ENCODE measurements around the gene PGBD5. TPM values are rescaled to one million over a fixed set of nuclear protein-coding genes. Genes with fewer than 3 reads are reported as not detected.

PGBD5 gene
- total RNA-seq, 3 donors from 2014 or later (not counting 1 experiment from before 2014, with no cell fraction given), result 0.02 to 0.90 TPM; not detected in 1

DNA sequence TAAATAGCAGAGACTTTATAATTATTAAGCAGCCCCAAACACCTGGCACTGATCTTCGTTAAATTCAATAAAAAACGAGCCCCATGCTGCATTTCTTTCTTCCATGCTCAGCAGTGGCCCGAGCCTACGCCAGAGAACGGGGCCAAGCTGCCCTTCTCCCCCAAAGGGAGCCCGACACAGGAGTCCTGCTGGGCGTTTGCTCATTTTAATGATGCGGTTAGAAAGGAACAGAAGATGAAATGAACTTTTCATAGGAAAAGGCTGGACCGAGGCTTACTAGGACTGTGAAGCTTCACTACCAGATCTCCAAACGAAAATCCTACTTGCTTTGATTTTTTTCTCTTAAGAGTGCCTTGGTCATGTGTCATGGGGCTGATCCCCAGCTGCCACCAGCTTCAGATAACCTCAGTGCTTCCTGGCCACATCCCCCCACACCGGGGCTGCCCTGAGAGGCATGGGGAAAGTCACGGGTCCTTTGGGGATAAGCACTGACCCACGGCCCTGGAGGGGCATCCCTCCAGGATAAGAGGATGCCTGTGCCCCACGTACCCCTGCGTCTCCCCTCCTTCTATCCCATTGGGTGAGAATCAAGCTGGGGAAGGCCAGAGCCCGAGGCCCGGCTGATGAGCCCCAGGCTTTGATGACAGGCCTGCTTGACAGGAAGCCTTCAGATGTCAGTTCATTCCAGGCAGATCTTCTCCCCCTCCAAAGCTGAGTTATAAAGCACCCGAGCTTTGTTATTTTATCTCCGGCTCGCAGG lies 34.2 kb downstream of the PGBD5 start:
- Histone ChIP-seq H3K36me3 (ENCODE audit: control insufficient read depth, insufficient read depth, low read length) (no peaks in the 10 kb centered on the region), H3K4me1 (ENCODE audit: control insufficient read depth, insufficient read depth, low read length) (no peaks in the 10 kb centered on the region), H3K4me3 (ENCODE audit: low read length) (no peak overlapping the region), H3K27ac (ENCODE audit: low read length) (no peak overlapping the region), H3K27me3 (ENCODE audit: control insufficient read depth, insufficient read depth, low read length) (no peaks in the 10 kb centered on the region), H3K9me3 (ENCODE audit: control insufficient read depth, insufficient read depth, low read length) (no peaks in the 10 kb centered on the region)
- Mint-ChIP-seq H3K27me3 (ENCODE audit: low read depth in 2 of 2) (no peaks in the 10 kb centered on the region), H3K4me3 (no peak overlapping the region), H3K27ac (no peak overlapping the region), H3K9me3 (no peaks in the 10 kb centered on the region), H3K36me3 (no peaks in the 10 kb centered on the region), H3K4me1 (no peaks in the 10 kb centered on the region)
- DNase-seq (no peak), ATAC-seq (peak in 1 of 3 donors; percentile 28)
- WGBS (ENCODE audit: insufficient coverage), result 45% methylated on average over 20 of the region's 20 CpGs
- TF ChIP-seq, protein P1, sequence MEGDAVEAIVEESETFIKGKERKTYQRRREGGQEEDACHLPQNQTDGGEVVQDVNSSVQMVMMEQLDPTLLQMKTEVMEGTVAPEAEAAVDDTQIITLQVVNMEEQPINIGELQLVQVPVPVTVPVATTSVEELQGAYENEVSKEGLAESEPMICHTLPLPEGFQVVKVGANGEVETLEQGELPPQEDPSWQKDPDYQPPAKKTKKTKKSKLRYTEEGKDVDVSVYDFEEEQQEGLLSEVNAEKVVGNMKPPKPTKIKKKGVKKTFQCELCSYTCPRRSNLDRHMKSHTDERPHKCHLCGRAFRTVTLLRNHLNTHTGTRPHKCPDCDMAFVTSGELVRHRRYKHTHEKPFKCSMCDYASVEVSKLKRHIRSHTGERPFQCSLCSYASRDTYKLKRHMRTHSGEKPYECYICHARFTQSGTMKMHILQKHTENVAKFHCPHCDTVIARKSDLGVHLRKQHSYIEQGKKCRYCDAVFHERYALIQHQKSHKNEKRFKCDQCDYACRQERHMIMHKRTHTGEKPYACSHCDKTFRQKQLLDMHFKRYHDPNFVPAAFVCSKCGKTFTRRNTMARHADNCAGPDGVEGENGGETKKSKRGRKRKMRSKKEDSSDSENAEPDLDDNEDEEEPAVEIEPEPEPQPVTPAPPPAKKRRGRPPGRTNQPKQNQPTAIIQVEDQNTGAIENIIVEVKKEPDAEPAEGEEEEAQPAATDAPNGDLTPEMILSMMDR (IDR thresholded peaks at IDR 0.05), result no peak
- intact Hi-C loops (cut with micrococcal nuclease), result no loop called here

DNA sequence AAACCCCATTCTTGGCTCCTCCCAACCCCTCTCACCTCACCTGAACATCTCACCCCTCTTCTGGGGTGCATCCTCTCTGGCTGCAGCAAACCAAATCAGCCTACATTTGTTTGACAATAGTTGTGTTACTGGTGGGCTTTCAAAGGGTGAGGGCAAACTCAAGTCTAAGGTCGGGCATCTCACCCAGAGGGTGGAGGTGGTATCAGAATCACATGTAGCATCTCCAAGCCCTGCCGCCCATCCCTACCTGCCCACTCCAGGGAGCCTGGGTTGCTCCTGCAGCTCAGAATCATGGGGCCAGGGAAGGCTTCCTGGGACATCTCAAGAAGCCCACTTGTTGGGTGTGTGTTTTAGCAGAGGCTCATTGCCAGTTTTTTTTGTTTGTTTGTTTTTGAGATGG lies 35.8 kb downstream of the PGBD5 start:
- Histone ChIP-seq H3K36me3 (ENCODE audit: control insufficient read depth, insufficient read depth, low read length) (no peaks in the 10 kb centered on the region), H3K27me3 (ENCODE audit: control insufficient read depth, insufficient read depth, low read length) (no peaks in the 10 kb centered on the region), H3K27ac (ENCODE audit: low read length) (no peak overlapping the region), H3K9me3 (ENCODE audit: control insufficient read depth, insufficient read depth, low read length) (no peaks in the 10 kb centered on the region), H3K4me1 (ENCODE audit: control insufficient read depth, insufficient read depth, low read length) (no peaks in the 10 kb centered on the region), H3K4me3 (ENCODE audit: low read length) (no peak overlapping the region)
- Mint-ChIP-seq H3K4me1 (no peaks in the 10 kb centered on the region), H3K9me3 (no peaks in the 10 kb centered on the region), H3K36me3 (no peaks in the 10 kb centered on the region), H3K27ac (no peak overlapping the region), H3K27me3 (ENCODE audit: low read depth in 2 of 2) (no peaks in the 10 kb centered on the region), H3K4me3 (no peak overlapping the region)
- DNase-seq (no peak), ATAC-seq (no peak)
- intact Hi-C loops (cut with micrococcal nuclease), result no loop called here
- 73% methylated on average over 2 of the region's 2 CpGs for WGBS (ENCODE audit: insufficient coverage)
- TF ChIP-seq, protein P1 (IDR thresholded peaks at IDR 0.05), result no peak

DNA sequence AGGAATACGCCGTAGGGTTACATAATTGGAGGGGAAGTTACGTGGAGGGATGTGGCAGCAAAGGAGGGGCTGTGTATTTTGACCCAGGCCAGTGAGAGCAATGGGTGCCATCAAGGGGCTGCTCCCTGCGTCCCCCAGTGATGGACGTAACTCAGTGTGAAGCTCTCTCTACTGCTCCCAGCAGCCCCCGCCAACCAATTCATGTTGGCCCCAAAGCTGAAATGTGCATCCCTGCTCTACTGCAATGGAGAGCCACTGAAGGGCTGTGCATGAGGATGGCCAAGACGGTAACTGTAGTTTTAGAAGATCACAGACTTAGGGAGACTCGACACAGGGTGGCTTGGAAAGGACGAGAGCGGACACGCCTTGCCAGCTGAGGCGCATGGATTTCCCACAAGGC lies 38.3 kb downstream of the PGBD5 start:
- Histone ChIP-seq H3K27me3 (ENCODE audit: control insufficient read depth, insufficient read depth, low read length) (no peaks in the 10 kb centered on the region), H3K27ac (ENCODE audit: low read length) (no peak overlapping the region), H3K4me1 (ENCODE audit: control insufficient read depth, insufficient read depth, low read length) (no peaks in the 10 kb centered on the region), H3K36me3 (ENCODE audit: control insufficient read depth, insufficient read depth, low read length) (no peaks in the 10 kb centered on the region), H3K4me3 (ENCODE audit: low read length) (no peak overlapping the region), H3K9me3 (ENCODE audit: control insufficient read depth, insufficient read depth, low read length) (no peaks in the 10 kb centered on the region)
- TF ChIP-seq, protein P1 (IDR thresholded peaks at IDR 0.05), result no peak
- Mint-ChIP-seq H3K27ac (no peak overlapping the region), H3K36me3 (no peaks in the 10 kb centered on the region), H3K4me1 (no peaks in the 10 kb centered on the region), H3K4me3 (no peak overlapping the region), H3K9me3 (no peaks in the 10 kb centered on the region), H3K27me3 (ENCODE audit: low read depth in 2 of 2) (peaks cover 0 to 3% of the 10 kb centered on the region in 2 donors)
- WGBS (ENCODE audit: insufficient coverage), result 91% methylated on average over 12 of the region's 12 CpGs
- intact Hi-C loops (cut with micrococcal nuclease), result no loop called here
- ATAC-seq (no peak), DNase-seq (no peak)

DNA sequence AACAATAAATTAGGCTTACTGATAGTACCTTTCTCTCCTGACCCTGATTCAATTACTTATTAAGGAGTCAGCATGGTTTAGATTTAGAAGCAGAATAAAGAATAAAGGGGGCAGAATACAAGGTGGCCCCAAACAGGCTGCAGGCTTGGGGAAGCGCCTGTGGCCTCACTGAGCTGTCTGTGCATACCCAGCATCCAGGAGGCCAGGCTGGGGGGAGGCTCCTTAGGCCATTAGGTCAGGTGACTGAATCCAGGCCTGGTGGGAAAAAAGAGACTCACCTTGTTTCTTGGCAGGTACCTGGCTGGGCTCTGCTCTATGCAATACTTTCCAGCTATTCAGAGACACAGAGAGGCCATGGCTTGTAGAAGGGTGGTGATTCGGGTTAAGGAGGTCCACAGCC lies 38.8 kb downstream of the PGBD5 start:
- H3K4me1 Mint-ChIP-seq, result no peaks in the 10 kb centered on the region
- H3K36me3 Mint-ChIP-seq, result no peaks in the 10 kb centered on the region
- H3K4me1 ChIP-seq (ENCODE audit: control insufficient read depth, insufficient read depth, low read length), result no peaks in the 10 kb centered on the region
- no peak overlapping the region for H3K27ac ChIP-seq (ENCODE audit: low read length)
- no peaks in the 10 kb centered on the region for H3K36me3 ChIP-seq (ENCODE audit: control insufficient read depth, insufficient read depth, low read length)
- H3K4me3 Mint-ChIP-seq, result no peak overlapping the region
- H3K9me3 Mint-ChIP-seq, result no peaks in the 10 kb centered on the region
- no peaks in the 10 kb centered on the region for H3K9me3 ChIP-seq (ENCODE audit: control insufficient read depth, insufficient read depth, low read length)
- TF ChIP-seq, protein P1 (IDR thresholded peaks at IDR 0.05), result no peak
- peaks cover 0 to 3% of the 10 kb centered on the region in 2 donors for H3K27me3 Mint-ChIP-seq (ENCODE audit: low read depth in 2 of 2)
- intact Hi-C loops (cut with micrococcal nuclease), result no loop called here
- WGBS (ENCODE audit: insufficient coverage), result 93% methylated on average over 1 of the region's 2 CpGs
- ATAC-seq (no peak), DNase-seq (no peak)
- no peak overlapping the region for H3K4me3 ChIP-seq (ENCODE audit: low read length)
- H3K27ac Mint-ChIP-seq, result no peak overlapping the region
- no peaks in the 10 kb centered on the region for H3K27me3 ChIP-seq (ENCODE audit: control insufficient read depth, insufficient read depth, low read length)
